NCI-H2081 treated with DMSO at 0.1 percent for 48 hours (cell line): ENCODE results near the gene CSRP1.
"Not testable (repeated sequence)": the region's sequence is repeated elsewhere in the genome, so short reads cannot be mapped to it uniquely, and the experiment has no call there.

Experiments used
- DNase-seq: peaks from one replicate; lab custom pipeline; 2025; lab: John Stamatoyannopoulos, UW

CSRP1 gene

DNA sequence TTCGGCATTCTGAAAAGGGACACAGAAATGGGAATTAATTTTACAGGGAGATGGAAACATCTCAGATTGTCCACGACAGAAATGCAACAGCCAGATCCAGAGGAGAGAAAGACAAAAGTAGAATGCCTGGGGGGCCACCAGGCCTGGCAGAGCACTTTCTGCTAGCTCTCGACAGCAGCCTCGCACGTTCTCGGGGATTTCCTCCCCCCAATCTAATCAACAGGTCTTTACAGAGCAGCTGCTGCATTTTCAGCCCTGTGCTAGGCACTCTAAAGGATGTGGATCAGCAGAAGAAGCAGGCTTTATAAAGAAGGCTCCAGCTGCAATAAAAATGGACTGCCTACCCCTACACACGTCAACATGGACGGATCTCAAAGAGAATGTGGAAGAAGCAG, 10.6 kb downstream of the CSRP1 start:
- DNase-seq = no peak

DNA sequence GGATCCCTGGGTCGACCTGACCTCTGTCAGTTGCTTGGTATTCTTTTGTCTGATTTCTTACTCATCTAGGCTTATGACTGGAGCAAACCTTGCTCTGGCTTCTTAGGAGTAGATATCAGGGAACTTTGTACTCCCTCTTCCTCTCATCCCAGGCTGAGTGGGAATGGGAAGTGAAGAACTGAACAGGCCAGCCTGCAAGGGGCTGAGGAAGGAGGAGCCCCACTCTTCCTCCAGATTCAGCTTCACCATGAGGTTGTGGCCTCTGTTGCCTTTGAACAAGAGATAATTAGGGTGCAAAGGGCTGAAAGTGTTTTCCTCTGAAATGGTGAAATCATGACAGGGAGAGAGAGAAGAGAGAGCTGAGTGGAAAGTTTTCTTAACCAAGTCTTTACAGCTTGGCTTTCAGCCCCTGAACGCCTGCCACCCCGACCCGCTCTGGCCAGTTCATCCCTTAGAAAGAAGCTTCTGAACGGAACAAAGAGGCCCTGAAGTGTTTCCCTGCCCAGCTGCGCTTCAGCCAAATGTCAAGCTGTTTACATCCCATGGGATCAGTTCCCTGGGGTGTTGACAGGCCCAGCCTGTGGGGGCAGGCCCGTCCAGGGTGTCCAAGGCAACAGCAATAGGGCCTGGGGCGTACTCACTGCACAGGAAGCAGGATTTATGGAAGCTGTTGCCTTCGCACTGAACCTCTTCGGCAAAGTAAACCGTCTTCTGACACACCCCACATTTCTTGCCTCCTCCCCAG, 11.2 kb downstream of the CSRP1 start:
- DNase-seq = peak; percentile 4

DNA sequence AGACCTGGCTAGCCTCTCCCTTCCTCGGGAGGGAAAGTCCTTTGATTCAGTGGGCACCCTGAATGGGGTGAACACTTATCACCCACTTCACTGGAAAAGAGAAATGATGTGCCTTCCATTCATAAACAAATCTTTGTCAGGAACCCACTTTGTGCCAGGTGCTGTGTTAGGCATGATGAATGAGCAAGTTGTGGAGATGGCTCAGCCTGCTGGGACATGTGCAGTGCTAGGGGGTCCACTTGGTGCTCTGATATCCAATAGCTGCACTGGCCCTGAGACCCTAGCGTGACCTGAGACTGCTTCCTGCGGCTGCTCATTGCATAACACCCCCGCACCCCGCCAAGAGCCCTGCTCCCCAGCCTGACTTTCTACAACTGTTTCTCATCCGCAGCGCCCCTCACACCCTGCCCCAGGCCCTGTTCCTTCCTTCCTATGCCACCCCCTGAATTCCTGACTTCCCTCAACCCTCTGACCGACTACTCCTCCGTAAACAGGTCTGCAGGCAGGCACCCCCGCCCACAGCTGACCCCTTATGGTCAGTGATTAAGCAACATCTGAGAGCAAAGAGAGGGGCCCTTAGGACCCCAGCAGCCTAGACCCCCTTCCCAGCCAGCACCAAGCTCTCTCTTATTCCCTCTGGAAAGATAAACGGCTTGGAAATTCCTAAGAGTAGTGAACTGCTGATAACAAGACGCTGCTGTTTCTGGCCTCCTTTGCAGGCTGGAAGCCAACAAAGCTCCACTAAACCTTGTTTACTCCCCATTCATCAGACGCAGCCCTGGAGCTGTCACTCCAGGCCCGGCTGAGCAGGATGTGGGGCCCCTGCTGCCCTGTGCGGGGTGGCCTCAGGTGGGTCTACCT, 12.9 kb downstream of the CSRP1 start:
- DNase-seq = no peak

DNA sequence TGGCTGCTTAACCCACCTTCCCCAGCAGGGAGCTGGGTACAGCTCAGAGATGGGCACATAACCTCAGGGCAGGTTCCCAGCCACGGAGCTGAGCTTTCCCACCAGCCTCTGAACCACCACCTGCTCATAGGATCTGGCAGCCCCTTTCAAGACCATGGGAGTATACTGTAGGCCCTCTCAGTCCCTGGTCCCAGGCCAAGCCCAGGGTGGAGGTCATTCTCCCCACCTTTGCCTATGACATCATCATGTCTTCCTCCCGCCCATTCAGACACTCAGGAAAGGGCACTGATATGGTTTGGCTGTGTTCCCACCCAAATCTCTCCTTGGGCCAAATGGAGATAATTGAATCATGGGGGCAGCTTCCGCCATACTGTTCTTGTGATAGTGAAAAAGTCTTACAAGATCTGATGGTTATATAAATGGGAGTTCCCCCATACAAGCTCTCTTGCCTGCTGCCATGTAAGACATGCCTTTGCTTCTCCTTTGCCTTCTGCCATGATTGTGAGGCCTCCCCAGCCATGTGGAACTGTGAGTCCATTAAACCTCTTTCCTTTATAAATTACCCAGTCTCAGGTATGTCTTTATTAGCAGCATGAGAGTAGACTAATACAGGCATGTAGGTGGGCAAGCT, 13.8 kb downstream of the CSRP1 start:
- not testable (repeated sequence) for DNase-seq

DNA sequence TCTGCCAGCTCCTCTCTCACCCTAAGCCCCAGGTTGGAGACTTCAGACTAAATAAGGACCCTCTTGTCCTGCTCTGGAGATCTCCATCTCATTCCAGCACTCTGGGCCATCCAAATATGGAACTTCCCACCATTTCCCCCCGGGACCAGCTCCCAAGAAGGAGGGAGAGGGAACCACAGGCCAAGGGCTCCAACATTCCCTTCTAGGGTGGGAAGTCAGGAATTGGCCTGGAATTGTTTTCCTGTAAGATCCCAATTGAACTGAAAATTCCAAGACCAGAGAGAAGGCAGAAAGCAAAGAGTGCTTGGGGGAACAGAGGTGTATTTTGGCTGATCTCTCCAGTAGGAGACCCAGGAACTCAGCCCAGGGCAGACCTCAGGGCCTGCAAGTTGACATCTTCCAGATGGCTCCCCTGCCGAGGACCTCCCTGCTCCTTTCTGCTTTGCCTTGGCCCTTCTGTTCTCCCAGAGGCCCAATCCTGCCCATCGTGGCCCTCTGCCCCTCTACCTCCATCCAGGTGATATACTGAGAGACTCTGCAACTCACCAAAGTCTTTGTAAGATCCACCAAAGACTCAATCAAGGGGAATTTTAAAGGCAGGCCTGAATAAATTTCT, 14.9 kb downstream of the CSRP1 start:
- no peak for DNase-seq

DNA sequence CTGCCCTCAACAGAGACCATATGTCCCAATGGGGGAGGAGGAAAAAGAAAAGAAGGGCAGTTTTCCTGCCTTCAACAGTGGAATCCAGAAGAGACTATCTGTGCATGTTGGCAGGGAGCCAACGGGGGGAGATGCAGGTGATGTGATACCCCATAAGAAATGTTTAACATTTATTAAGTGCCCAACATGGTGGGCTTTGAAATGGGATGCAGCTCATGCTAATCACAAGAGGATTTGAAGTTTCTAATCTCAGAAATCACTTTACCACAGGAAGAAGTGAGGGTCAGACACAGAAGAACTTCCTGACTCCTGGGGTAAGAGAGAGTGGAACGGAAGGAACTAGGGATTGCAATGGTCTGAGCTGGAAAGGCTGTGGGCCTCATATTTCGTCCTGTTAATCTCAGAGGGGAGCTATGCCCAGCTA, 16.2 kb downstream of the CSRP1 start:
- no peak for DNase-seq

DNA sequence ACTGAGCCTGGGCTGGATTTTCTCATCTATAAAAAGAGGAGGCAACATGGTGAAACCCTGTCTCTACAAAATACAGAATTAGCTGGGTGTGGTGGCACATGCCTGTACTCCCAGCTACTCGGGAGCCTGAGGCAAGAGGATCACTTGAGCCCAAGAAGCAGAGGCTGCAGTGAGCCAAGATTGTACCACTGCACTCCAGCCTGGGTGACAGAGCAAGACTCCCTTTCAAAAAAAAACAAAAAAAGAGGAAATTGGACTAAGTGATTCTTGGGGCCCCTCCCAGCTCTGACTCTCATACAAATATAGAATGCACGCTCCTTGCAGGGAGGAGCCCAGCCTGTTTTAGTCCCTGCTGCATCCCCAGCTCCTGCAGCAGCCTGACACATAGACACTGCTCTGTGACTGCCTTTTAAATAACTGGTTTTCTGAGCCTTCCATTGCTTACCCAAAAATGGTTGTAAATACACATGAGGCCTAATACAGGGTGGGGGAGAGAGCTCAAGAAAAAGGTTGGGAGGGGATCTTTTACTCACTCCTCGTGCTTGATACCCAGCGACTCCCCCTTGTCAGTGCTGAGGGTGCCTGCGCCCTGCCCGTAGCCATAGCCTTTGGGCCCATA, 17.2 kb downstream of the CSRP1 start:
- no peak for DNase-seq

DNA sequence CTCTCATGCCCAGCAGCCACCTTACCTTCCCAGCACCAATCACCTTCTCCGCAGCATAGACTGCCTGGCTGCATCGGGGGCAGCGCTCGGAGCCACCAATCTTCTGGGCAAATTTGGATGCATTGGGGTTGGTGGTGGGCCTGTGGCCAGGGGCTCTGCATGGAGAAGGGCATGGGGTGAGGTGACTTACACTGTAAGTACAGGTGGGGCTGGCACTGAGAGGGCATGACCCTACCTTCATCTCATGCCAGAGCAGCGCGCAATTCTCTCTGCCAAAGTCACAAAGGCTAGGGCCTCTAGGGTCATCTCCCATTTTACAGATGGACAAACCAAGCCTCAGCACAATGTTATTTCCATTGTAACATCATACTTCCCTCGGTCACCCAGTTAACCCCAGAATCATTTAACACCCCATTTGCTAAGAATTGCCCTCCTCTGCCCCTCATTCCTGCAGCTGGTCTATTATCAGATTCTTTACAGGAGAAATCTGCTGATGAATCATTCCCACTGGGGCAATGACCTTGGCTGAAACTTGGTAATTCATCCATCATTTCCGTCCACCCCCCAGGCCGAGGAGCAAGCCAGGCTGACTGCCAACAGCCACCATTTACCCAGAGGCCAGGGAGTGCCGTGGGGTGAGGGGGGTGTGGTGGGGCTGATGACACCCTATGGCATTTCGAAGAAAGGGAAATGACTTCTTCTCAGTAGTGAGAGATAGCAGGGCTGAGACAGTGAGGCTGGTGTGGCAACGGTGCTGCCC, 17.9 kb downstream of the CSRP1 start:
- DNase-seq = no peak

DNA sequence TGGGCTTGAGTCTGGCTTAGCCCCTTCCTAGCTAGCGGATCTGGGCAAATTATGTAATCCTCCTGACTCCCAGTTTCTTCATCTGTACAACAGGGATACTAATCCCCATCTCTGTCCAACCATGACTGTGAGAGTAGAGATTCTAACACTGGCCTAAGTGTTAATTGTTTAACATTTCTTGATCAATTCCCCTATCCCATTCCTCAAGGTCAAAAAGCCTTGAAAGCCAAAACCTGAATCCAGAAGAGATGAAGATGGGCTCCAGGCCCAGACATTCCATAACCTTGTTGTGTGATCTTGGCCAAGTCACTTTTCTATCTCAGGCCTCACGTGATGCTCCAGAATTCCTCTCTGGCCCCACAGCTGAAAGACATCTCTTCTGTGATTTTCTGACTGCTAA, 19.2 kb downstream of the CSRP1 start:
- DNase-seq = no peak

DNA sequence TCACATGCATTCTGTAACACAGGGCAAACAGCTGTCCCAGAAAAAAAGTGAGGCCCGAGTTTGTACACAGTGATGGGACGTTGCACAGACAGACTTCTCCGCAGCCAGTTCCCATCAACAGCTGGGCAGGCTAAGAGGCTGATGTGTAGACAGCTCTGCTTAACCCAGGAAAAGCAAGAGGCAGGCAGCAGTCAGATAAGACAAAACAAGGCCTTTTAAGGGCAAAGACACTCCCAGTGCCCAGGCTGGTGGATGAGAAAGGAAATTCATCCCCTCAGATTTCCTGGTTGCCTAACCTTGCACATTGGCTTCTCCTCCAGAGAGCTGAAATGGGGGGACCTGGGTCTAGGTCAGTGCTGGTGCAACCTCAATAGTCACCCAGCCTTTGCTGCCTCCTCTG, 20.7 kb downstream of the CSRP1 start:
- no peak for DNase-seq

DNA sequence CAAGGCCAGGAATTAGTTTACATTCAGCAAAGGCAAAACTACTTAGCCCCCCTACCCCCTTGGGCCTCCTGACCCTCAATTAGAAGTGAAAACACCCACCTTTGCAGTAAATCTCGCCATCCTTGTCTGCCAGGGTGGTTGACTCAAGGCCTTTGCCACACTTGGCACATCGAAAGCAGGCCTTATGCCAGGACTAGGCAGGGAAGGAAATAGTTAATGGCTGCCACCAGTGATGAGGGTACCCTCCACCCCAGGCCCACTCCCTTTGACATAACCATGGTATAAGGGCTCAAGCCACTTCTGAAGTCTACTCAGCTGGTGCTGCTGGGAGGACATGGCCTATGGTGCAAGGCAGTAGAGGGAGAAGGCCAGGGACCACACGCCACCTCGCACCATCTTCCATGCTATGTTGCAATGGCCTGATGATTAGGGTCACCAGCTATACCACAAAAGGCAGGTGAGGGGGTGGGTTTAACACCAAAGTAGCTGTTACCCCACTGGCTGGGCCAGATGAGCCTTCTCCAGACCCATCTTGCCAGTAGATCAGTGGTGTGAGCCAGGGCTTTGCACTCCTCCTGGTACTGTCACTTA, 21.6 kb downstream of the CSRP1 start:
- no peak for DNase-seq

DNA sequence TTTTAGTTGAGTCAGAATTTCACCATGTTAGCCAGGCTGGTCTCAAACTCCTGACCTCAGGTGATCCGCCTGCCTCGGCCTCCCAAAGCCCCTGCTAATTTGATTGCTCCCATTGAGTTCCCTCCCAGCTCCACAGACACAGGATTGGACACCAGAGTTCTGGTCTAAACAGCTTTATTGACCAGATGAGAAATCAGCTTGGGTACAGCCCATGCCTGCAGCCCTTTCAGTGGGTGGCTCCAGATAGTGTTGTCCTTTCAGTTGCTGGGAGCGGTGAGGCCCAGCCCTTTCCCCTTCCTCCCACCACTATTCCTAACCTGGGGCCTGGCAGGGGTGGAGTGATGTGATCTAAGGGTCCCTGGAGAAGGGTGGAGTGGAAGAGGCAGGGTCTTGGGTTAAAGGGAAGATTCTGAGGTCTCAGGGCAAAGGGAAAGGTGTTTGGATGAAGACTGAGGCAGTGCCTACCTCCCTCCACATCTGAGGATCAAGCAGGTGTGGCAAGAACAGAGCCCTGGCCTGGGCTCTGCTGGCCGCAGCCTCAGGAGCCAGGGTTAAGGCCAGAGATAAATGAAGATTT, 23.5 kb downstream of the CSRP1 start:
- no peak for DNase-seq

DNA sequence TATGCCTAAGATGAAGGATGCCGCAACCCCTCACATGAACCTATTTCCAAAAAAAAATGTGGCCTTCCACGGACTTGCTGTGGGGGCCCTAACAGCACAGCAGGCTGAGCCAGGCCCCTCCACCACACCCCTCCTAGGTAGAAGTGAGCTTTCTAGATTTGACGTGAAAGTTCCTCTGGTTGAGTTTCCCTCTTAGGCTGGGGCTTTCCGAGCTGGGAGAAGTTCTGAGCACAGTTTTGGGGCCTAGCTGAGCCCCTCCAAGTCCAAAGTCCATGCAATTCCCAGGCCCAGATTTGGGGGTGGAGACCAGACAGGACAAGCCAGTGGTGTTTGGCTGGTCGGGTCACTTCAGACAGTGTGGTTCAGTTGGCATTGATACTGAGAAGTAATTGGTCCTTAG, 24.2 kb downstream of the CSRP1 start:
- DNase-seq = no peak

DNA sequence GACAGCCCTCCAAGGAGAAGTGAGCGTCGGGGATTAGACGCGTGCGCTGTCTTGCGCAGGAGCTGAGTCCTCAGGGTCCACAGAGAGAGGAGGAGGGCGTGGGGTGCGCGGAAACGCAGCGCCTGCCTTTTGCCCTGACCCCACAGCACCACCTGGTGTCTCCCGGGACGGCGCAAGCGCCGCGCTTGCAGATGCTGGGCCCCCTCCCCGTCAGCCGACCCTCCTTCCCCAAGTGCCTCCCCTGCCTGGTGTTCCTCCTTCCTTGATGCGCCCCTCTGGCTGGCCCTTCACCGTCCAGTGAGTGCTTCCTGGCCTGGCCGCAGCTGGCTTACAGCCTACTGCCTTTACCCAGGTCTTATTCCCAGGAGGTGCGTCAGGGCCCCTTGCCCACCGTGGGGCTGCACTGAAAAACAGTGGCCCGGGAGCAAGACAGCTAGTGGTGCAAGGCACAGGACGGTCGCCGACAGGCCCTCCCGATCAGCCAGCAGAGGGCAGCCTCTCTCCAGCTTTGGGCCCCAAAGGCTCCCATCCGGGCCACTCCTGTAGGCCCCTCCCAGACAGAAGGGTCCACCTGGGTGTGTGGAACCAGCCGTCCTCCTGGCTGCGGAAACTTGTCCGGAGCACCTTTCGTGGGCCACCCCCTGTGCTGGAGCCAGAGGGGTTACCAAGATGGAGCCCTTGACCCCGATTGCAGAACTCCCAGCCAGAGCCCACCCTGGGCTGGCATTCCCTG, 25.0 kb downstream of the CSRP1 start:
- no peak for DNase-seq

DNA sequence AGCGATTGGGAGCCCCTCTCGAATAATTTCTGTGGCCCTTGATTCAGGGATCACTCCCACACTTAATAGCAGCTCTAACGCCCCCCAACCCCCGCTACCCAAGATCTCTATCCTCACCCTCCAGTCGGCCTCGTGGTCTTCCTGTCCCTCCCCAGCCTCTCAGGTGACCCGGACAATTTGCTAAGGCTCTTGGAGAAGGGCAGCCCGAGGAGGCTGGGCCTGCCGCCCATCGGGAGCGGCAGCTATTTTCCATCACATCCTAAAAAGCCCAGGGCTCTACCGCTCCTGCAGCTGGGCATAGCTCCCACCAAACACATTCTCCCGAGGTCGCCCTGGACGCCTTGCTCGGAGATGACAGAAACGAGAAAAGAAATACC, 25.9 kb downstream of the CSRP1 start:
- no peak for DNase-seq

DNA sequence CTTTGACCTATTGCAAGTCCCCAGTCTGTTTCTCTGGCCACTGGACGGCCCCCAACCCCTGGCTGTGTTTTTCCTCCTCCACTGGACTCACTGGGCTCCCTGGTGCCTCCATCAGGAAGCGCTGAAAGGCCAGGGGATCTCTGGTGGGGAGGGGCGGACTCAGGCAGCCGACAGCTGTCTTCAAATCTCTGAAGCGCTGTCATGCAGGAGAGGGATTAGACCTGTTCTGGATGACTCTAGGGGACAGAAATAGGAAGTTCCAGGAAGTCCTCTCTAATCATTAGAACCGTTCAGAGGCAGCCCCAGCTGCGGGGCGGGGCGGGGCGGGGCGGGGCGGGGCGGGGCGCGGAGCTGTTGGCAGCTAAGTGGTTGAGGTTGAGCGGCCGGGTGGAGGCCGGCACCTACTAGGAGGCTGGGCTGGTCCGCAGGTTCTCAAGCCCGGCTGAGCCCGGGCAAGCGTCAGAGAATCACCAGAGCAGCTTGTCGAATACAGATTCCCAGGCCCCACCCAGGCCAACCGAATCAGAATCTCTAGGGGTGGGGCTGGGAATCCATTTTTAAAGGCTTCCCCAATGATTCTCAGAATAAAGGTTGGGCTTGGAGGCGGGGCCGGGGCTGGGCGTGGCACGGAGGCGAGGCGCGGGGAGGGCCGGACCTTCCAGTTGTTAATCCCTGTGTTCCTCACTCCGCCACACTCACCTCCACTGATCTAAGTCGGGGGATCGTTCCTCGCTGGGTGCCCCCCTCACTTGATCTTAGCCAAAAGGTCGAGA, 26.5 kb downstream of the CSRP1 start:
- DNase-seq = peak; percentile 54

DNA sequence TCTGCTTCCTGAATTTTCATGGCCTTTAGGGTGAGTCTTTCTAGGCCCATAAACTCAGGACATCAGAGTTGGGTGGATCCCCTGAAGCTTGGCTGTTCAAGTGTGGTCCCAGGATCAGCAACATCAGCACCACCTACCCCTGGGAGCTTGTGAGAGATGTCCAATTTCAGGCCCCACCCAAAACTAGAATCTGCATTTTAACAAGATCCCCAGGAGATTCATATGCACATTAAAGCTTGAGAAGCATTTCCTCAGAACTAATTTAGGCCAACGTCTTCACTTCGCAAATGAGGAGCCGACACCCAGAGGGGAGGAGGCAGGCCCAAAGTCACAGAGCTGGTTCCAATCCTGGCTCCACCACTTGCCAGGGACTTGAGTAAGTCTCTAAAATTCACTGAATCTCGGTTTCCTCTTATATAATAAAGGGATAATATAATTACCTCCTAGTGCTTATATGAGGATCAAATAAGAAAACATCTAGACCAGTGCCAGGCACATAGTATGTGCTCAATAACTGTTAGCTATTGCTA, 27.7 kb downstream of the CSRP1 start:
- DNase-seq = no peak

DNA sequence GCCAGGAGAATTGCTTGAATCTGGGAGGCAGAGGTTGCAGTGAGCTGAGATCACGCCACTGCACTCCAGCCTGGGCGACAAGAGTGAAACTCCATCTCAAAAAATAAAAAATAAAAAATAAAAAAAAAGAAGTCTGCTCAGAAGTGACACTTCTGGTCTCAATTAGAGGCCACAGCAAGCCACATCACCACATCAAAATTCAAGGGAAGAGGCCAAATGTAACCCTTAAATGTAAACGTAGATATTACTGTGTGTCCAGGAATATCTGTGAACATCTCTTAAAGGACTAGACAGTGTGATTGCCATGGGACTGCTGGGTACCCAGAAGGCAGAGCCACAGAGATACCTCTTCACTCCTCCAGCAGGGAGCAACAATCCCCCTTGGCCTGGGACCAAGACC, 28.3 kb downstream of the CSRP1 start:
- not testable (repeated sequence) for DNase-seq
